Neural cell (in vitro differentiated cells): ENCODE measurements around the gene A4GALT.

Experiments used
- CTCF ChIP-seq: fragments of 450-650 bp; IDR thresholded peaks from 2 replicates; pipeline ENCODE4 v1.5.1; 2014; ENCODE audit warnings: antibody characterized with exemption, mild to moderate bottlenecking, moderate library complexity; ENCODE audit not compliant: poor library complexity, severe bottlenecking
- EP300 ChIP-seq: fragments of 450-650 bp; conservative IDR thresholded peaks from 2 replicates; pipeline ENCODE4 v1.6.1; 2014; ENCODE audit warnings: antibody characterized with exemption, mild to moderate bottlenecking, moderate library complexity; ENCODE audit not compliant: poor library complexity, severe bottlenecking
- EZH2 ChIP-seq: fragments of 200-600, 300-800 bp; shearing (Covaris generic), sonication (generic); IDR thresholded peaks from 2 replicates; pipeline ENCODE4 v1.6.1; 2014; ENCODE audit warnings: antibody characterized with exemption, low read length, borderline replicate concordance, mild to moderate bottlenecking; ENCODE audit not compliant: insufficient read depth, poor library complexity, severe bottlenecking
- POLR2AphosphoS5 ChIP-seq: IDR thresholded peaks from 2 replicates; pipeline ENCODE4 v1.6.1; 2012
- TAF1 ChIP-seq: IDR thresholded peaks from 2 replicates; pipeline ENCODE4 v1.6.1; 2012; ENCODE audit warnings: low read depth

DNA sequence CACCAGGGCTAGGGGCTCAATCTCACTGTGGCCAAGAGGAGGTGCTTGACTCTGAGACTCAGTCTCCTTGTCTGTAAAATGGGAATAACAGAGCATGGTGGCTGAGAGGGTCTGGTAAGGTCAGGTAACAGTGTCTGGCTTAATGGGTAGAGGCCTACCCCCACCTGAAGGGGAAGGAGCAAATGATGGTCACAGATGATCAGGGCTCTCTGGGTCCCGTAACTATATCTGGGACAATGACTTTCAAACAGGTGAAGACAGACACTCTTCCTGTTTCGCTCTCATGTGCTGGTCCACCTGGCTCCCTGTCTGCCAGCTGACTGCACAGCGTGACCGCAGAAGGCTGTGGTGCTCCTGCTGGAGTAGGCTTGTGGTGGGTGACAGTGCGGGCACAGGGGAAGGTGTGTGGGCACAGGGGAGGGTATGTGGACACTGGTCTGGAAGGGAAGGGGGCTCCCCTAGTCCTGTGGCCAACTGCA, 4.0 kb downstream of the A4GALT start:
- TF ChIP-seq EZH2 (no peak), CTCF (no peak), EP300 (no peak), TAF1 (no peak), POLR2AphosphoS5 (no peak)
